Smooth muscle cell of the brain vasculature (primary cell): ENCODE measurements around the gene CYB5R3.
"Not testable (repeated sequence)": the region's sequence is repeated elsewhere in the genome, so short reads cannot be mapped to it uniquely, and the experiment has no call there.

Experiments used
- DNase-seq: peaks from one replicate; pipeline ENCODE4 v3.0.0-alpha.2; 2012; ENCODE audit warnings: low read depth, low spot score

Gene CYB5R3

GRCh38 chr22:42602470-42602869 is 46.7 kb downstream of the CYB5R3 start:
- DNase-seq = no peak

GRCh38 chr22:42601879-42602465 is 47.2 kb downstream of the CYB5R3 start:
- no peak for DNase-seq

- no peak for DNase-seq
Measured at GRCh38 chr22:42596863-42597530, 52.2 kb downstream of the CYB5R3 start.

- DNase-seq = no peak
Measured at GRCh38 chr22:42596336-42596735, 52.9 kb downstream of the CYB5R3 start.

- no peak for DNase-seq
Measured at GRCh38 chr22:42595434-42595833, 53.8 kb downstream of the CYB5R3 start.

- DNase-seq = no peak
Measured at GRCh38 chr22:42591987-42592386, 57.2 kb downstream of the CYB5R3 start.

GRCh38 chr22:42587588-42588175 is 61.5 kb downstream of the CYB5R3 start:
- no peak for DNase-seq

GRCh38 chr22:42586381-42586780 is 62.8 kb downstream of the CYB5R3 start:
- no peak for DNase-seq

- no peak for DNase-seq
Measured at GRCh38 chr22:42585096-42585495, 64.1 kb downstream of the CYB5R3 start.

- no peak for DNase-seq
Measured at GRCh38 chr22:42584364-42584940, 64.7 kb downstream of the CYB5R3 start.

GRCh38 chr22:42582987-42583386 is 66.2 kb downstream of the CYB5R3 start:
- no peak for DNase-seq

GRCh38 chr22:42581762-42582716 is 67.2 kb downstream of the CYB5R3 start:
- DNase-seq = no peak

GRCh38 chr22:42581194-42581761 is 67.9 kb downstream of the CYB5R3 start:
- not testable (repeated sequence) for DNase-seq

- DNase-seq = not testable (repeated sequence)
Measured at GRCh38 chr22:42580040-42580439, 69.2 kb downstream of the CYB5R3 start.

GRCh38 chr22:42577623-42578240 is 71.5 kb downstream of the CYB5R3 start:
- no peak for DNase-seq

- not testable (repeated sequence) for DNase-seq
Measured at GRCh38 chr22:42577141-42577540, 72.1 kb downstream of the CYB5R3 start.

GRCh38 chr22:42575996-42576574 is 73.1 kb downstream of the CYB5R3 start:
- DNase-seq = not testable (repeated sequence)

- not testable (repeated sequence) for DNase-seq
Measured at GRCh38 chr22:42574468-42574867, 74.7 kb downstream of the CYB5R3 start.

GRCh38 chr22:42574046-42574445 is 75.1 kb downstream of the CYB5R3 start:
- not testable (repeated sequence) for DNase-seq

- not testable (repeated sequence) for DNase-seq
Measured at GRCh38 chr22:42571068-42571467, 78.1 kb downstream of the CYB5R3 start.
